Measurements from ENCODE around the gene POFUT2. TPM values are rescaled to one million over a fixed set of nuclear protein-coding genes. Genes with fewer than 3 reads are reported as not detected.
A peak's percentile ranks its signal among the peaks of the same experiment; 100 is the strongest.

POFUT2 gene
- total RNA-seq, 4 donors from 2014 or later: 6.2 to 49.7 (median 24.6) TPM

- TF ChIP-seq CTCF (IDR thresholded peaks at IDR 0.05) (no peak), POLR2A (IDR thresholded peaks at IDR 0.05) (no peak)
- H3K36me3 ChIP-seq: no peaks in the 10 kb centered on the region
- H3K4me3 ChIP-seq: no peak overlapping the region
- no peak overlapping the region for H3K27ac ChIP-seq
- H3K27me3 ChIP-seq: peaks cover 0 to 2% of the 10 kb centered on the region in 2 donors
- H3K9me3 ChIP-seq: no peaks in the 10 kb centered on the region
- no peaks in the 10 kb centered on the region for H3K4me1 ChIP-seq
- DNase-seq: no peak
- intact Hi-C loops (cut with DNase I; ENCODE audit: low total_unique reads): no loop called here
Observed at GRCh38 chr21:45250272-45250671, 37.4 kb downstream of the POFUT2 start.

GRCh38 chr21:45249626-45250025 lies 38.1 kb downstream of the POFUT2 start:
- Histone ChIP-seq H3K9me3 (no peaks in the 10 kb centered on the region), H3K4me1 (no peaks in the 10 kb centered on the region), H3K27me3 (no peaks in the 10 kb centered on the region), H3K36me3 (no peaks in the 10 kb centered on the region), H3K27ac (no peak overlapping the region), H3K4me3 (no peak overlapping the region)
- intact Hi-C loops (cut with DNase I; ENCODE audit: low total_unique reads): no loop called here
- TF ChIP-seq CTCF (IDR thresholded peaks at IDR 0.05): no peak
- TF ChIP-seq POLR2A (IDR thresholded peaks at IDR 0.05): no peak
- DNase-seq: no peak

GRCh38 chr21:45248893-45249381 lies 38.8 kb downstream of the POFUT2 start:
- H3K4me3 ChIP-seq: peak overlapping the region; percentile 4 to 10
- no peak overlapping the region for H3K27ac ChIP-seq
- peaks cover 0 to 2% of the 10 kb centered on the region in 2 donors for H3K9me3 ChIP-seq
- no peaks in the 10 kb centered on the region for H3K27me3 ChIP-seq
- no peak for TF ChIP-seq POLR2A (IDR thresholded peaks at IDR 0.05)
- TF ChIP-seq CTCF (IDR thresholded peaks at IDR 0.05): no peak
- H3K36me3 ChIP-seq: no peaks in the 10 kb centered on the region
- H3K4me1 ChIP-seq: no peaks in the 10 kb centered on the region
- intact Hi-C loops (cut with DNase I; ENCODE audit: low total_unique reads): no loop called here
- peak in 1 of 2 donors; percentile 42 for DNase-seq

- intact Hi-C loops (cut with DNase I; ENCODE audit: low total_unique reads): no loop called here
- Histone ChIP-seq H3K4me1 (no peaks in the 10 kb centered on the region), H3K9me3 (peaks cover 0 to 4% of the 10 kb centered on the region in 2 donors), H3K4me3 (peak overlapping the region; percentile 4 to 10), H3K36me3 (no peaks in the 10 kb centered on the region), H3K27me3 (no peaks in the 10 kb centered on the region), H3K27ac (no peak overlapping the region)
- TF ChIP-seq POLR2A (IDR thresholded peaks at IDR 0.05) (no peak), CTCF (IDR thresholded peaks at IDR 0.05) (no peak)
- DNase-seq: no peak
Observed at GRCh38 chr21:45248301-45248892, 39.3 kb downstream of the POFUT2 start.

GRCh38 chr21:45246386-45247320 lies 41.0 kb downstream of the POFUT2 start:
- intact Hi-C loops (cut with DNase I; ENCODE audit: low total_unique reads): no loop called here
- DNase-seq: no peak
- TF ChIP-seq POLR2A (IDR thresholded peaks at IDR 0.05) (no peak), CTCF (IDR thresholded peaks at IDR 0.05) (no peak)
- H3K4me1 ChIP-seq: no peaks in the 10 kb centered on the region
- no peak overlapping the region for H3K4me3 ChIP-seq
- H3K27me3 ChIP-seq: no peaks in the 10 kb centered on the region
- no peak overlapping the region for H3K27ac ChIP-seq
- no peaks in the 10 kb centered on the region for H3K36me3 ChIP-seq
- peaks cover 0 to 10% of the 10 kb centered on the region in 2 donors for H3K9me3 ChIP-seq
